GM19035 (cell line): Measurements from ENCODE around the gene SPRED1.
A peak's percentile ranks its signal among the peaks of the same experiment; 100 is the strongest.
"Not testable (repeated sequence)": the region's sequence is repeated elsewhere in the genome, so short reads cannot be mapped to it uniquely, and the experiment has no call there.

Source experiments
- ATAC-seq: cut with Tn5 transposase; IDR thresholded peaks from one replicate; pipeline ENCODE4 v1.9.1; 2021; ENCODE audit not compliant: unreplicated experiment

The SPRED1 gene

GRCh38 chr15:38229705-38230310 is 22.8 kb upstream of the SPRED1 start:
- no peak for ATAC-seq

GRCh38 chr15:38231436-38231835 is 21.2 kb upstream of the SPRED1 start:
- ATAC-seq = no peak

GRCh38 chr15:38237021-38237420 is 15.6 kb upstream of the SPRED1 start:
- ATAC-seq = not testable (repeated sequence)

DNA sequence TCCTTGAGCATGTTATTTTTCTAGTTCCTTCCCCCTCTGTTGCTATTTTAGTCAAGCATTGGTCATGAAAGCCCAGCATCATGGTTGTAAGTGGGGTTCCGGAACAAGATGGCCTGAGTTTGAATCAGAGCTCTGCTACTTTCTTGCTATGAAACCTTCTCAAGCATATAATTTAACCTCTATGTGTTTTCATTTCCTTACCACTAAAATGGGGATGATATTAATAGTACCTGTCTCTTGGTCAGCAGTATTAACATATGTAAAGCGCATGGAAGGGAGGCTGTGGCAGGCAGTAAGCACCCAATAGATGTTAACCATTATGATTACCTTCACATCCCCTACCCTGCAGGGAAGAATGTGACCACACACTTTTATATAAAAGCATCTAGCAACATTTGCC is 14.3 kb upstream of the SPRED1 start:
- no peak for ATAC-seq

- ATAC-seq = peak; percentile 82
Observed at GRCh38 chr15:38242055-38242454, 10.6 kb upstream of the SPRED1 start.

GRCh38 chr15:38243278-38244055 is 9.2 kb upstream of the SPRED1 start:
- no peak for ATAC-seq

GRCh38 chr15:38247336-38247735 is 5.3 kb upstream of the SPRED1 start:
- no peak for ATAC-seq

DNA sequence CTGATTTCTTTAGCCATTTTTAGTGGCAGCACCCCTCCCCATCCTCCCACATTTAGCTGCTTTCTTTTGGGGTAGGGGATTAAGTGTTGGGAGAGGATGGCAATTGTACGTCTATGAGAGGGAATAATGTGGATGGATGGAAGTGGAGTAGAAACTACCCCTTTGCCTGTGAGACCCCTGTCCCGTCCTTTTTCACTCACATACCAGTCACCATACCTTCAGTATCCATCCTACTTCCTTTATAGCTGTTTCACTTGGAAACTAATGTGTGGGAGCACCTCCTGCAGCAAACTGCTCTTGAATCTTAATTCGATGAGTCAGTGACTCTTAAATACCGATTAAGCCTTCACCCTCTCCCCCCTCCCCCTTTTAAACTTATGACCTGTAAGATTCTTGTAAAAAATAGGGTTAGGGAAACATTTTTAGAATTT is 730 bp downstream of the SPRED1 start:
- ATAC-seq = no peak

GRCh38 chr15:38254051-38254883 is 1.6 kb downstream of the SPRED1 start:
- peak; percentile 56 for ATAC-seq

GRCh38 chr15:38255690-38256089 is 3.1 kb downstream of the SPRED1 start:
- ATAC-seq = no peak

DNA sequence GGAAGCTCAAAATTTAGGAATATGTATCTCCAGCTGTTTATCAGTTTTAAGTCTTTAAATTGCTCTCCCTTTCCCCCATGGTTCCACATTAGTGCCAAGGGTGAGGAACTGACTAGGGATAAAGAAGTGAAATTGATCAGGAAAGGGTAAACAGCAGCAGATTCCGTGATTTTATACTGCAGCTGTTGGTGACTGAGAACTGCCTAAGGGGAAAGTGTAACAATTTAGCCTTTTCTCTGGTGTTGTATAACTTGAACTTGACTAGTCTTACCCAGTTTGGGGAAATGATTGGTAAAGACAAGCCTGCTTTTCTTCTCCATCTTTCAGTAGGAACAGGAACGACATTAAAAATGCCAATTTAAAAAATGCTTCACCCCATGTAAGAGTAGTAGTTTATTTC is 5.0 kb downstream of the SPRED1 start:
- ATAC-seq = no peak

GRCh38 chr15:38259134-38259533 is 6.5 kb downstream of the SPRED1 start:
- no peak for ATAC-seq

- ATAC-seq = no peak
Observed at GRCh38 chr15:38260077-38260476, 7.4 kb downstream of the SPRED1 start.

DNA sequence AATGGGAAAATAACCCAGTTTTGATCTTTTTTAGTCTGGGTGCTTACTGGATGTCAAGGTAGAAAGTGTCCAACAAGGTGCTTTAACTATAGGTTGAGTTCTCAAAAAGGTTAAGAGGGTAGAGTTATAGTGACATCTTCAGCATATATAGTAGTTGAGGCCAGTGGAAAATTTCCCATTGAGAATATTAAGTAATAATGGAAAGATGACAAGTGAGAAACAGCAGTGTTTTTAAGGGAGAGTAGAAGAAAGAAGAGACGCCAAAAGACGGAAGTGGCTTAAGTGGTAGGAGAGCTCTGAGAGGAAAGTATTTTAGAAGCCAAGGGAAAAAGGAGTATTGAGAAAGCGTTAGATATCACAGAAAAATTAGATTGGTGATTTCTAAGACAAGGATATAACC is 10.6 kb downstream of the SPRED1 start:
- ATAC-seq = no peak

DNA sequence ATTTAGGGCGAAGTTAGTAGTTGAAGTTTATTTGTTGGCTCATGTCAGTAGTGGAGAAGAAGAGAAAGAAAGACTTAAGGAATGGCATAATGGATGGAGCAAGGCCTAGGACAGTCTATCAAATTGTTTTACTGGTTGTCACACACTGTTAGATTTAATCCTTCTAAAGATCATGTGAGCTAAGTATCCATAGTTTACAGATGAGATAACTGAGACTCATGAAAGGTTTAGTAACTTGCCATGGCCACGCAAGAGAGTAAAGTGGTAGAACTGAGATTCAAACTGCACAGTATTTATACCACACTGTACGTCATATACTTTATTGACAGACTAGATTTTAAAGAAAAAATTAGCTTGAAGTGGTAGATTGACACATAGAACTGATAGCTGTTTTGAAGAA is 11.4 kb downstream of the SPRED1 start:
- no peak for ATAC-seq

DNA sequence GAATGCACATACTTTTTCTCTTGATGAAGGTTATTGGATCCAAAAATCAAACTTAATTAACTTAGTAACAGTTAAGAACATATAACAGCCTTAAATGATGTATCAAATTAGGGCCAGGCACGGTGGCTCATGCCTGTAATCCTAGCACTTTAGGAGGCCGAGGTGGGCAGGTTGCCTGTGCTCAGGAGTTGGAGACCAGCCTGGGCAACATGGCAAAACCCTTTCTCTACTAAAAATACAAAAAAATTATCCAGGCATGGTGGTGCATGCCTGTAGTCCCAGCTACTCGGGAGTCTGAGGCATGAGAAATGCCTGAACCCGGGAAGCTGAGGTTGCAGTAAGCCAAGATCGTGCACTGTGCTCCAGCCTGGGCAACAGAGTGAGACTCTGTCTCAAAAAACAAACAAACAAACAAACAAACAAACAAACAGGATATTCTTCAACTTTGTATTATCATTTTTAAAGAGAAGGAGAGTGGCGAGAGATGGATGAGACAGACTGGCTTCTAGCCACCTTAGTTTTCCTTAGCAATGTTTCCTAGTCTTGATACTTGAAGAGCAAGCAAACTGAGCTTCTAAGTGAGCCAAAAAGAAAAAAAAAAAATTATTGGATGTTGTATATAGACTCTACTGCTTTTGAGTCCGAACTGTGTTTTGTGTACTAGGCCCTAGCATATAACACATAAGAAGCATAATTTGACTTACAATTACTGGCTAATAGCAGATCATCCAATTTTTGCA is 13.8 kb downstream of the SPRED1 start:
- no peak for ATAC-seq

- ATAC-seq = no peak
Observed at GRCh38 chr15:38267421-38268022, 14.9 kb downstream of the SPRED1 start.

GRCh38 chr15:38271144-38271543 is 18.5 kb downstream of the SPRED1 start:
- ATAC-seq = no peak

DNA sequence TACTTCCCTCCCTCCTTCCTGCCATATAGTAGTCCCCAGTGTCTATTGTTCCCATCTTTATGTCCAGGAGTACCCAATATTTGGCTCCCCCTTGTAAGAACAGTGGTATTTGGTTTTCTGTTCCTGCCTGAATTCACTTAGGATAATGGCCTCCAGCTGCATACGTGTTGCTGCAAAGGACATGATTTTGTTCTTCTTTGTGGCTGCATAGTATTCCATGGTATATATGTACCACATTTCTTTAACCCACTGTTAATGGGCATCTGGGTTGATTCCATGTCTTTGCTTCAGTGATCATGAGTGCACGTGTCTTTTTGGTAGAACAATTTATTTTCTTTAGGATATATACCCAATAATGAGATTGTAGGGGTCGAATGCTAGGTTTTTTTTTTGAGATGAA is 19.3 kb downstream of the SPRED1 start:
- no peak for ATAC-seq

DNA sequence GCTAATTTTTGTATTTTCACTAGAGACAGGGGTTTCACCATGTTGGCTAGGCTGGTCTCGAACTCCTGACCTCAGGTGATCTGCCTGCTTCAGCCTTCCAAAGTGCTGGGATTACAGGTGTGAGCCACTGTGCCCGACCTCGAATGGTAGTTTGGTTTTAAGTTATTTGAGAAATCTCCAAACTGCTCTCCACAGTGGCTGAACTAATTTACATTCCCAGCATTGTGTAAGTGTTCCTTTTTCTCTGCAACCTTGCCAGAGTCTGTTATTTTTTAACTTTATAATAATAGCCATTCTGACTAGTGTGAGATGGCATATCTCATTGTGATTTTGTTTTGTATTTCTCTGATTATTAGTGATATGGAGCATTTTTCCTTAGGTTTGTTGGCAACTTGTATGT is 19.8 kb downstream of the SPRED1 start:
- not testable (repeated sequence) for ATAC-seq

DNA sequence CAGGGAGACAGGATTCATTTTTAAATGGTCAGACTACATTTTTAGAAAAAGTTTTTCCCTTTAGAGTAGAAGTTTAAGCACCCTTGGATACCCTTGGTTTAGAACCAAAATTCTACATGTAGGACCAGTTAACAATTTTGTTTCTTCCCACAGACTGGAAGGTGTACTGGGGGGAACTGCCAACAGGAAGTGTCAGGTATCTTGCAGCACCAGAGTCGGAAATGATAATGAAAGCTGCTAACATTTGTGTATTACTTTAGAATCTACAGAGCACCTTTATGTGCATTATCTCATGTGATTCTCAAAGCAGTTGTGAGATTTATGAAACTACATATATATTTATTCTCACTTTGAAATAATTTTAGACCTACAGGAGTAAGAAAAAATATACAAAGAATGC is 21.5 kb downstream of the SPRED1 start:
- no peak for ATAC-seq
